Upper lobe of right lung (tissue), 1 donor: ENCODE measurements around the gene QSOX1. TPM values are rescaled to one million over a fixed set of nuclear protein-coding genes. Genes with fewer than 3 reads are reported as not detected.
A peak's percentile ranks its signal among the peaks of the same experiment; 100 is the strongest.

Experiments
- ATAC-seq: fragments of 200-7000 bp; cut with Tn5 transposase; one replicate; pipeline ENCODE4 v1.9.1; 2020; ENCODE audit warnings: mild to moderate bottlenecking, moderate library complexity
- DNase-seq: peaks from one replicate; pipeline ENCODE4 v3.0.0-alpha.2; 2020
- H3K27ac ChIP-seq: fragments of 200-600 bp; one replicate; pipeline ENCODE4 v1.8.0; 2022
- H3K27me3 ChIP-seq: fragments of 200-600 bp; one replicate; pipeline ENCODE4 v1.8.0; 2022; ENCODE audit warnings: mild to moderate bottlenecking
- H3K36me3 ChIP-seq: fragments of 200-600 bp; one replicate; pipeline ENCODE4 v1.8.0; 2022
- H3K4me1 ChIP-seq: fragments of 200-600 bp; one replicate; pipeline ENCODE4 v1.8.0; 2022
- H3K4me3 ChIP-seq: fragments of 200-600 bp; one replicate; pipeline ENCODE4 v1.8.0; 2022; ENCODE audit warnings: mild to moderate bottlenecking
- H3K9me3 ChIP-seq: fragments of 200-600 bp; one replicate; pipeline ENCODE4 v1.8.0; 2022
- intact Hi-C: fragments of 100-400 bp; cut with DNase I; formaldehyde crosslinking; loops from one replicate; pipeline ENCODE4 v1.11.0; 2022
- total RNA-seq: library from RNA; stranded (reverse); fragmentation: NEBNext Ultra II Directional; extraction: Animal tissue kit (Norgen Biotek cat#: 25700); gene quantifications from one replicate; pipeline ENCODE4 v1.2.1, GENCODE V29; 2021
- TF ChIP-seq, protein P1 (sequence below): fragments of 200-600 bp; IDR thresholded peaks from one replicate; pipeline ENCODE4 v1.8.0; 2022; ENCODE audit warnings: antibody characterized with exemption
- donor health status: DM: no; HTN: yes; CAD: no; lungs with severe emphysema.

Gene QSOX1
- total RNA-seq, 1 donor from 2014 or later: 275 TPM

DNA sequence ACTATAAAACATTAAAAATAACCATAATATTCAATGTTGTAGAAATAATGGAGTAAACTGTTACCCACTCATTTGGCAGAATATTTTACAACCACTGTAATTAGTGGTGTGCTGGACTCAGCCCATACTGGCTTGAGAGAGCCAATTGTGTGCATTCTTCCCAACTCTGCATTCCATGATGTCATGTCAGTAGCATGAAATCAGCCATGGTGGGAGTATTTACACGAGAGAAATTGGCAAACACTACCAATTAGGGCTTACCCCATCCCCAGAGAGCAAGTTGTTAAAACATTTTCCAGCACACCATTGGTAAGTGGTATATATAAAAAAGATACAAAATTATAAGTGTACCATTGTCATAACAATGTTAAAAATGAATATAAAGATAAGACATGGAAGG is 19.1 kb upstream of the QSOX1 start:
- TF ChIP-seq, protein P1, sequence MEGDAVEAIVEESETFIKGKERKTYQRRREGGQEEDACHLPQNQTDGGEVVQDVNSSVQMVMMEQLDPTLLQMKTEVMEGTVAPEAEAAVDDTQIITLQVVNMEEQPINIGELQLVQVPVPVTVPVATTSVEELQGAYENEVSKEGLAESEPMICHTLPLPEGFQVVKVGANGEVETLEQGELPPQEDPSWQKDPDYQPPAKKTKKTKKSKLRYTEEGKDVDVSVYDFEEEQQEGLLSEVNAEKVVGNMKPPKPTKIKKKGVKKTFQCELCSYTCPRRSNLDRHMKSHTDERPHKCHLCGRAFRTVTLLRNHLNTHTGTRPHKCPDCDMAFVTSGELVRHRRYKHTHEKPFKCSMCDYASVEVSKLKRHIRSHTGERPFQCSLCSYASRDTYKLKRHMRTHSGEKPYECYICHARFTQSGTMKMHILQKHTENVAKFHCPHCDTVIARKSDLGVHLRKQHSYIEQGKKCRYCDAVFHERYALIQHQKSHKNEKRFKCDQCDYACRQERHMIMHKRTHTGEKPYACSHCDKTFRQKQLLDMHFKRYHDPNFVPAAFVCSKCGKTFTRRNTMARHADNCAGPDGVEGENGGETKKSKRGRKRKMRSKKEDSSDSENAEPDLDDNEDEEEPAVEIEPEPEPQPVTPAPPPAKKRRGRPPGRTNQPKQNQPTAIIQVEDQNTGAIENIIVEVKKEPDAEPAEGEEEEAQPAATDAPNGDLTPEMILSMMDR: no peak
- Histone ChIP-seq H3K4me1 (no peaks in the 10 kb centered on the region), H3K36me3 (no peaks in the 10 kb centered on the region), H3K27me3 (no peaks in the 10 kb centered on the region), H3K4me3 (no peak overlapping the region), H3K9me3 (no peaks in the 10 kb centered on the region), H3K27ac (no peak overlapping the region)
- ATAC-seq (no peak), DNase-seq (no peak)
- intact Hi-C loops: no loop called here

DNA sequence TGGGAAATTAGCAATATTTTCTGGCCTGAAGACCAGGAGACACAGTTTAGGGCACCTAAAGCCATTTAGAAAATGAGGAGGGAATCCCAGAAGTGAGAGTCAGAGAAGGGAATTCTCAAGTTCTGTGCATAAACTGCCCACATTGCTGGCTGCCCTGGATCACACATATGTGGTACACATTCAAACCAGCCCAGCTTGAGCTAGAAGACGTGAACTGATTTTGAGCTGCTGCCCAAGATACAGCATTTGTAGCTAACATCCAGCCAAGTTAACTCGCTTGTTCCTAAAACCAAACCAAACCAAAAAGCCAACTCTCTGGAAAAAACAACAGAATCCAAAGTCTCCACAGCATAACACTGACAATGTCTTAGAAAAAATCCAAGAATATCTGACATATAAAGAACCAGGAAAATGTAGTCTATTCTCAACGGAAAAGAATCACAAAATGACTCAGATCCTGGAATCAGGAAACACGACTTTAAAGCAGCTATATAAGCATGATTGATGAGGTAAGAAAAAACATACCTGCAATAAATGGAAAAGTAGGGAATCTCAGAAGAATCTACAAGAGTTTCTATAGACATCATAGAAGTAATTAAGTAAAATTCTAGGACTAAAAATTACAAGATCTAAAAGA is 18.2 kb upstream of the QSOX1 start:
- Histone ChIP-seq H3K27me3 (no peaks in the 10 kb centered on the region), H3K27ac (no peak overlapping the region), H3K9me3 (no peaks in the 10 kb centered on the region), H3K4me3 (no peak overlapping the region), H3K36me3 (no peaks in the 10 kb centered on the region), H3K4me1 (peaks cover 4% of the 10 kb centered on the region)
- intact Hi-C loops: no loop called here
- TF ChIP-seq, protein P1: no peak
- no peak for ATAC-seq
- DNase-seq: no peak

DNA sequence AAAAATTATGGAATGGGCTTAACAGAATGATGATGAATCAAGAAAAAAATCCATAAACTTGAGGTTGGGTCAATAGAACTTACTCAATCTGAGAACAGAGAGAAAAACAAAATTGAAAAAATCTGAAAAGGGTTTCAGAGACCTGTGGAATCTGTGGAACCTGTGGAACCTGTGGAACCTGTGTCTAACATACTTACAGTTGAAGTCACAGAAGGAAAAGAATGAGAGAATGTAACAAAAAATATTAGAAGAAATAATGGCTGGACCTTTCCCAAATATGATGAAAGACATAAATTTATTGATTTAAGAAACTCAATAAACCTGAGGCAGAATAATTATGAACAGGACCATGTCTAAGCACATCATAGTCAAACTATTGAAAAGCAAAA is 17.7 kb upstream of the QSOX1 start:
- Histone ChIP-seq H3K27ac (no peak overlapping the region), H3K27me3 (no peaks in the 10 kb centered on the region), H3K4me3 (no peak overlapping the region), H3K9me3 (no peaks in the 10 kb centered on the region), H3K4me1 (peaks cover 4% of the 10 kb centered on the region), H3K36me3 (no peaks in the 10 kb centered on the region)
- DNase-seq (no peak), ATAC-seq (no peak)
- intact Hi-C loops: no loop called here
- TF ChIP-seq, protein P1: no peak

DNA sequence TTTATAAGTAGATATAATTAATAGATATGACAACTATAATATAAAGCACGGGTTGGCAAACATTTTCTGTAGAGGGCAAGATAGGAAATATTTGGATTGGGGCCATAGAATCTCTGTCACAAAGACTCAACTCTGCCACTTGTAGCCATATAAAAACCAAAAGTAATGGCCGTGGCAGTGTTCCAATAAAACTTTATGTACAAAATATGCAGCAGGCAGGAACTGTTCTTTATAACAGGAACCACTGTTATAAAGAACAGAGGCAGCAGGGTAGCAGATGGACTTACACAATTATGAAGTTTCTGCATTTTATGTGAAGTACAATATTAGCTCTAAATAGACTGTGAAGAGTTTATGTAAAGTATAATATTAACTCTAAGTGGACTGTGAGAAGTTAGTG is 16.9 kb upstream of the QSOX1 start:
- H3K36me3 ChIP-seq: no peaks in the 10 kb centered on the region
- DNase-seq: no peak
- no peak for ATAC-seq
- H3K9me3 ChIP-seq: no peaks in the 10 kb centered on the region
- H3K4me1 ChIP-seq: peaks cover 4% of the 10 kb centered on the region
- intact Hi-C loops: no loop called here
- TF ChIP-seq, protein P1: no peak
- H3K27me3 ChIP-seq: no peaks in the 10 kb centered on the region
- H3K4me3 ChIP-seq: no peak overlapping the region
- H3K27ac ChIP-seq: no peak overlapping the region

DNA sequence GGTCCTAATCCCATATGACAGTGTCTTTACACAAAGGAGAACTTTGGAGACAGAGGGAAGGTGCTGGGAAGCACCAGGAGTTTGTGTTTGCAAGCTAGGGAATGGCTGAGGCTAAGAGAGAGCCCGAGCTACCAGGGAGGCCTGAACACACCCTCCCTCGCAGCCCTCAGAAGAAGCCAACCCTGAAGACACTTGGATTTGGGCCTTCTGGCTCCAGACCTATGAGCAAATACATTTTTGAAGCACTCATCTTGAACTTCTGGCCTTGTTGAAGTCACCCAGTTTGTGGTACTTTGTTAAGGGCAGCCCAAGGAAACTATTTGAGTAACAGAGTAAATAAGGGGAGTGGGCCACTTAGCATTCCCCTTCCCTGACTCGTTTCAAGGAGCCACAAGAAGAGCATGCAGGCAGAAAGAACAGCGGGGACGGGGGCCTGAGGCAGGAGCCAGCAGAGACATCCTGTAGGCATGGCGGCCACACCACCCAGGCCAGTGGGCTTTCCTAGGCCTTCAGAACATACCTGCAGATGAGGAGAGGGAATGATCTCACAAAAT is 13.2 kb upstream of the QSOX1 start:
- peak; percentile 71 for ATAC-seq

More for the DNA sequence above, 13.2 kb upstream of the QSOX1 start:
- TF ChIP-seq, protein P1: no peak
- no peak overlapping the region for H3K27ac ChIP-seq
- no peak for DNase-seq
- H3K4me1 ChIP-seq: peaks cover 11% of the 10 kb centered on the region
- no peaks in the 10 kb centered on the region for H3K9me3 ChIP-seq
- intact Hi-C loops: no loop called here
- no peaks in the 10 kb centered on the region for H3K36me3 ChIP-seq
- no peak overlapping the region for H3K4me3 ChIP-seq
- no peaks in the 10 kb centered on the region for H3K27me3 ChIP-seq
